Transverse colon (tissue), 4 donors: ENCODE results near the gene UNC5B.

Source experiments
- EP300 ChIP-seq: sonication (generic); formaldehyde crosslinking; IDR thresholded peaks from one replicate; pipeline ENCODE4 v1.6.1; 2017; ENCODE audit warnings: antibody characterized with exemption, low read depth
- POLR2A ChIP-seq: fragments of 450-650 bp; IDR thresholded peaks from one replicate; pipeline ENCODE4 v1.6.1; 2016; ENCODE audit warnings: antibody characterized with exemption, mild to moderate bottlenecking, moderate library complexity
- POLR2AphosphoS5 ChIP-seq, 3 donors: sonication (generic); formaldehyde crosslinking; IDR thresholded peaks; one replicate each; pipeline ENCODE4 v1.6.1; 2016; ENCODE audit warnings: antibody characterized with exemption in 3 of 3
- TF ChIP-seq, protein P1 (sequence below), 5 experiments: fragments of 200-600 bp in 3 of 5; fragments of 450-650 bp in 2 of 5; sonication (generic) in 3 of 5; IDR thresholded peaks; 1 replicate in 2 of 5; 2 replicates in 3 of 5; pipeline ENCODE4 v1.5.1; 2016 to 2017; ENCODE audit warnings: antibody characterized with exemption in 5 of 5, inconsistent platforms in 3 of 5, mild to moderate bottlenecking in 2 of 5, moderate library complexity in 1 of 5

DNA sequence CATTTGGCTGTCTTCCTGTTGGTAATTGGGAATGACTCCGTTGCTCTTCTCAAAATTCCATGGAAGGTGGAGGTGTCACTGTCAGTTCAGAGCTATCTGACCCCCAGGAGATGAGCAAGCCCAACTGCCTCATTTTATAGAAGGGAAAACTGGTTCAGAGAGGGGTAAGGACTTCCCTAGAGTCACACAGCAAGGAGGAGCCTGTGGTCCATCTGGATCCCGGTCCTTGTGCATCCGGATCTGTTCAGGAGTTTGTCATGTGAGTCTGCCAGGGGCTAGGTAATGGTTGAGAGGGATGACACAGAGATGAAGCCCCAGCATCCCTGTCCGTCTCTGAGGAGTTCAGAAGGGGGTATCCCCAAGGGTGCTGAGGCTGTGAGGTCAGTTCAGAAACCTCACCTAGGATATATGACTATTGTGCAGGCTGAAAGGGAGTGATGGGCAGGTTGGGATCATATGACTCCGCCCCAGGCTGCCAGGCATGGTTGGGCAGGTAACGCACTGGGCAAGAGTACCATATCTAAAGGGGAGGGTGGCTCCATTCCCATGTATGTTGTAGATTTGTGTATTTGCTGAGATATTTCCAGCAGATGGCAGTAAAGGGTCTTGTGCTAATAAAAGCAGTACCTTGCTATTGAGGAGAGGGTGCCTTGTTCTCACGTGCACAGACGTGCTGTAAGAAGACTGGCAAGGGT is 90.7 kb downstream of the UNC5B start:
- TF ChIP-seq EP300 = no peak
- no peak for TF ChIP-seq POLR2A
- TF ChIP-seq, protein P1, sequence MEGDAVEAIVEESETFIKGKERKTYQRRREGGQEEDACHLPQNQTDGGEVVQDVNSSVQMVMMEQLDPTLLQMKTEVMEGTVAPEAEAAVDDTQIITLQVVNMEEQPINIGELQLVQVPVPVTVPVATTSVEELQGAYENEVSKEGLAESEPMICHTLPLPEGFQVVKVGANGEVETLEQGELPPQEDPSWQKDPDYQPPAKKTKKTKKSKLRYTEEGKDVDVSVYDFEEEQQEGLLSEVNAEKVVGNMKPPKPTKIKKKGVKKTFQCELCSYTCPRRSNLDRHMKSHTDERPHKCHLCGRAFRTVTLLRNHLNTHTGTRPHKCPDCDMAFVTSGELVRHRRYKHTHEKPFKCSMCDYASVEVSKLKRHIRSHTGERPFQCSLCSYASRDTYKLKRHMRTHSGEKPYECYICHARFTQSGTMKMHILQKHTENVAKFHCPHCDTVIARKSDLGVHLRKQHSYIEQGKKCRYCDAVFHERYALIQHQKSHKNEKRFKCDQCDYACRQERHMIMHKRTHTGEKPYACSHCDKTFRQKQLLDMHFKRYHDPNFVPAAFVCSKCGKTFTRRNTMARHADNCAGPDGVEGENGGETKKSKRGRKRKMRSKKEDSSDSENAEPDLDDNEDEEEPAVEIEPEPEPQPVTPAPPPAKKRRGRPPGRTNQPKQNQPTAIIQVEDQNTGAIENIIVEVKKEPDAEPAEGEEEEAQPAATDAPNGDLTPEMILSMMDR (IDR thresholded peaks at IDR 0.05) = peak; percentile 15 to 41 (median 31)
- no peak for TF ChIP-seq POLR2AphosphoS5 (IDR thresholded peaks at IDR 0.05)
